Activated CD4-positive, alpha-beta T cell treated with anti-CD3 and anti-CD28 coated beads for 36 hours (primary cell): ENCODE results near the gene CORO1C. TPM values are rescaled to one million over a fixed set of nuclear protein-coding genes. Genes with fewer than 3 reads are reported as not detected.

Experiments used
- ATAC-seq: fragments of 200-7000 bp; cut with Tn5 transposase; one replicate; pipeline ENCODE4 v1.10.0; 2021; ENCODE audit warnings: mild to moderate bottlenecking, moderate library complexity
- CTCF ChIA-PET: fragments of 350-600 bp; sonication (Branson Sonifier 250); formaldehyde crosslinking; loops from one replicate; lab custom pipeline; 2021; ENCODE audit warnings: antibody characterized with exemption; lab: Charles Lee
- POLR2A ChIA-PET: fragments of 350-600 bp; sonication (Branson Sonifier 250); formaldehyde crosslinking; loops from one replicate; lab custom pipeline; 2021; ENCODE audit warnings: antibody characterized with exemption, inconsistent platforms; lab: Charles Lee
- DNase-seq: peaks from one replicate; pipeline ENCODE4 v3.0.0-alpha.2; 2020
- H3K27ac Mint-ChIP-seq: one replicate; pipeline ENCODE4 v1.8.0; 2021; ENCODE audit warnings: mixed read lengths
- H3K27me3 Mint-ChIP-seq: one replicate; pipeline ENCODE4 v1.8.0; 2021; ENCODE audit warnings: mixed read lengths
- H3K36me3 Mint-ChIP-seq: one replicate; pipeline ENCODE4 v1.8.0; 2021; ENCODE audit warnings: low read depth, mixed read lengths
- H3K4me1 Mint-ChIP-seq: one replicate; pipeline ENCODE4 v1.8.0; 2021; ENCODE audit warnings: mixed read lengths
- H3K4me3 Mint-ChIP-seq: one replicate; pipeline ENCODE4 v1.8.0; 2021; ENCODE audit warnings: mild to moderate bottlenecking, moderate library complexity, mixed read lengths
- H3K9me3 Mint-ChIP-seq: one replicate; pipeline ENCODE4 v1.8.0; 2021; ENCODE audit warnings: low read depth, mixed read lengths
- intact Hi-C, 2 experiments: fragments of 100-400 bp; cut with DNase I in 1 of 2; cut with micrococcal nuclease in 1 of 2; formaldehyde crosslinking; loops; one replicate each; pipeline versions ENCODE4 v1.14.2 to v1.15.1; 2022 to 2024; cut with DNase I, micrococcal nuclease
- total RNA-seq, 2 experiments: library from RNA; stranded (reverse); gene quantifications; one replicate each; pipeline ENCODE4 v1.2.3, GENCODE V29; 2021

Gene CORO1C
- total RNA-seq, 2 experiments from 2014 or later = 83.5 to 90.8 TPM

- intact Hi-C loops = no loop called here
- POLR2A ChIA-PET = no interaction called here
- Mint-ChIP-seq H3K4me1 (no peaks in the 10 kb centered on the region), H3K27ac (no peak overlapping the region), H3K36me3 (peaks cover 16% of the 10 kb centered on the region), H3K9me3 (no peaks in the 10 kb centered on the region), H3K4me3 (no peak overlapping the region), H3K27me3 (no peaks in the 10 kb centered on the region)
- ATAC-seq (no peak), DNase-seq (no peak)
- CTCF ChIA-PET = interaction anchor here (2.7 kb wide), 1 partner anchor 9 kb away, joined by 20 read pairs; no protein-coding TSS in a partner anchor
Measured at GRCh38 chr12:108672054-108672453, 59.3 kb downstream of the CORO1C start.

DNA sequence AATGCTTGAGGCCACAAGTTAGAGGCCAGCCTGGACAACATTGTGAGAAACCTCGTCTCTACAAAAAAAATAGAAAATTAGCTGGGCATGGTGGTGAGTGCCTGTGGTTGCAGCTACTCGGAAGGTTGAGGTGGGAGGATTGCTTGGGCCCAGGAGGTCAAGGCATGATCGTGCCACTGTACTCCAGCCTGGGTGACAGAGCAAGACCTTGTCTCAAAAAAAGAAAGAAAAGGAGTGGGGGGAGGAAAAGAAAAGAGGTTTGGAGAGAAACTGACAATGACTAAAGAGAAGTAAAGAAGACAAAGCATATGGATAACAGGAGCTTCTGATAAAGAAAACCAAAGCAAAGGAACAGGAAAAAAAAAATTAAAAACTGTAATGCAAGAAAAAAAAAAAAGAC lies 60.2 kb downstream of the CORO1C start:
- CTCF ChIA-PET = interaction anchor here (0.6 to 1.4 kb wide), 2 partner anchors 25 to 131 kb away, joined by 4 read pairs; no protein-coding TSS in a partner anchor
- intact Hi-C loops = no loop called here
- Mint-ChIP-seq H3K36me3 (peaks cover 11% of the 10 kb centered on the region), H3K27me3 (no peaks in the 10 kb centered on the region), H3K27ac (no peak overlapping the region), H3K4me1 (no peaks in the 10 kb centered on the region), H3K9me3 (no peaks in the 10 kb centered on the region), H3K4me3 (no peak overlapping the region)
- POLR2A ChIA-PET = no interaction called here
- ATAC-seq (no peak), DNase-seq (no peak)

- ChIA-PET CTCF (interaction anchor here (0.9 to 1.4 kb wide), 3 partner anchors 52 to 132 kb away, joined by 3 to 5 read pairs (median 4); no protein-coding TSS in a partner anchor), POLR2A (no interaction called here)
- H3K4me3 Mint-ChIP-seq = no peak overlapping the region
Measured at GRCh38 chr12:108670066-108670631, 61.2 kb downstream of the CORO1C start.

GRCh38 chr12:108668542-108668941 lies 62.8 kb downstream of the CORO1C start:
- DNase-seq (no peak), ATAC-seq (no peak)
- no peaks in the 10 kb centered on the region for H3K27me3 Mint-ChIP-seq
- POLR2A ChIA-PET = interaction anchor here (0.6 to 0.7 kb wide), 2 partner anchors 22 to 101 kb away, joined by 3 to 5 read pairs; no protein-coding TSS in a partner anchor
- no peaks in the 10 kb centered on the region for H3K9me3 Mint-ChIP-seq
- H3K4me3 Mint-ChIP-seq = no peak overlapping the region
- H3K36me3 Mint-ChIP-seq = no peaks in the 10 kb centered on the region
- peaks cover 18% of the 10 kb centered on the region for H3K4me1 Mint-ChIP-seq
- H3K27ac Mint-ChIP-seq = no peak overlapping the region
- intact Hi-C loops = loop anchor here in 1 of 2 experiments (5.0 kb wide), 1 partner anchor 284 kb away; no protein-coding TSS in a partner anchor
- CTCF ChIA-PET = interaction anchor here (0.6 to 7.8 kb wide), 5 partner anchors 8 to 136 kb away, joined by 3 to 281 read pairs (median 3); no protein-coding TSS in a partner anchor

More at GRCh38 chr12:108670066-108670631, 61.2 kb downstream of the CORO1C start:
- Mint-ChIP-seq H3K36me3 (peaks cover 6% of the 10 kb centered on the region), H3K27ac (no peak overlapping the region), H3K9me3 (no peaks in the 10 kb centered on the region), H3K4me1 (peaks cover 4% of the 10 kb centered on the region), H3K27me3 (no peaks in the 10 kb centered on the region)
- DNase-seq (no peak), ATAC-seq (no peak)
- intact Hi-C loops = no loop called here

DNA sequence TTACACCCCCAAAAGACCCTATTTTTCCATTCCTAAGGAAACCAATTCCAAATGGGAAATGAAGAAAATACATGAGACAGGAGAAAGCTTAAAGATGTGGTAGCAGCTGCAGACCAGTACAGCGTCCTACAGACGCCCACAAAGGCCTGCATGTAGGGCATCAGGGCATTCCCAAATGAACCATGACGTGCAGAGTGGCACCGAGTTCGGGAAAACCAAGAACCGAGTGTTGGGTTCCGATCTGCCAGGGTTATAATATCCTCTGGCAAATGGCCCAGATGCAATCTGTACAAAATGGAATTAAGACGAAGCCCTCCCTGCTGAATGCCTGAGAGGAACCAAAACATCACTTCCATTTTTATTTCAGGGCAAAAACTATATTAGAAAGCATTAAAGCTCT lies 63.3 kb downstream of the CORO1C start:
- H3K4me1 Mint-ChIP-seq = peaks cover 22% of the 10 kb centered on the region
- no peak overlapping the region for H3K4me3 Mint-ChIP-seq
- H3K36me3 Mint-ChIP-seq = no peaks in the 10 kb centered on the region
- DNase-seq (no peak), ATAC-seq (no peak)
- H3K27me3 Mint-ChIP-seq = no peaks in the 10 kb centered on the region
- no peaks in the 10 kb centered on the region for H3K9me3 Mint-ChIP-seq
- ChIA-PET POLR2A (interaction anchor here (0.6 to 0.7 kb wide), 2 partner anchors 22 to 102 kb away, joined by 3 to 5 read pairs; no protein-coding TSS in a partner anchor), CTCF (interaction anchor here (0.6 to 7.8 kb wide), 4 partner anchors 20 to 425 kb away, joined by 3 to 281 read pairs (median 3); partner anchors contain the start of gene ALKBH2)
- intact Hi-C loops = loop anchor here in 1 of 2 experiments (5.0 kb wide), 1 partner anchor 284 kb away; no protein-coding TSS in a partner anchor
- H3K27ac Mint-ChIP-seq = no peak overlapping the region

- CTCF ChIA-PET = interaction anchor here (0.6 to 7.8 kb wide), 10 partner anchors 12 to 426 kb away, joined by 3 to 281 read pairs (median 4); partner anchors contain the start of gene ALKBH2
- intact Hi-C loops = loop anchor here in 1 of 2 experiments (5.0 kb wide), 1 partner anchor 285 kb away; no protein-coding TSS in a partner anchor
- no peak for ATAC-seq
- POLR2A ChIA-PET = interaction anchor here (1.1 kb wide), 1 partner anchor 35 kb away, joined by 3 read pairs; no protein-coding TSS in a partner anchor
- Mint-ChIP-seq H3K27me3 (no peaks in the 10 kb centered on the region), H3K27ac (no peak overlapping the region), H3K9me3 (no peaks in the 10 kb centered on the region), H3K4me3 (no peak overlapping the region), H3K36me3 (no peaks in the 10 kb centered on the region), H3K4me1 (peaks cover 25% of the 10 kb centered on the region)
- no peak for DNase-seq
Measured at GRCh38 chr12:108667349-108667748, 64.0 kb downstream of the CORO1C start.

- H3K27ac Mint-ChIP-seq = no peak overlapping the region
- H3K9me3 Mint-ChIP-seq = no peaks in the 10 kb centered on the region
- H3K4me3 Mint-ChIP-seq = no peak overlapping the region
- ChIA-PET POLR2A (interaction anchor here (1.1 kb wide), 1 partner anchor 36 kb away, joined by 3 read pairs; no protein-coding TSS in a partner anchor), CTCF (interaction anchor here (0.5 to 7.8 kb wide), 15 partner anchors 13 to 1351 kb away, joined by 3 to 281 read pairs (median 3); no protein-coding TSS in a partner anchor)
- ATAC-seq (no peak), DNase-seq (no peak)
- intact Hi-C loops = loop anchor here in 1 of 2 experiments (5.0 kb wide), 1 partner anchor 286 kb away; no protein-coding TSS in a partner anchor
- H3K27me3 Mint-ChIP-seq = no peaks in the 10 kb centered on the region
- H3K36me3 Mint-ChIP-seq = no peaks in the 10 kb centered on the region
- H3K4me1 Mint-ChIP-seq = peaks cover 25% of the 10 kb centered on the region
Measured at GRCh38 chr12:108666401-108666881, 64.9 kb downstream of the CORO1C start.

DNA sequence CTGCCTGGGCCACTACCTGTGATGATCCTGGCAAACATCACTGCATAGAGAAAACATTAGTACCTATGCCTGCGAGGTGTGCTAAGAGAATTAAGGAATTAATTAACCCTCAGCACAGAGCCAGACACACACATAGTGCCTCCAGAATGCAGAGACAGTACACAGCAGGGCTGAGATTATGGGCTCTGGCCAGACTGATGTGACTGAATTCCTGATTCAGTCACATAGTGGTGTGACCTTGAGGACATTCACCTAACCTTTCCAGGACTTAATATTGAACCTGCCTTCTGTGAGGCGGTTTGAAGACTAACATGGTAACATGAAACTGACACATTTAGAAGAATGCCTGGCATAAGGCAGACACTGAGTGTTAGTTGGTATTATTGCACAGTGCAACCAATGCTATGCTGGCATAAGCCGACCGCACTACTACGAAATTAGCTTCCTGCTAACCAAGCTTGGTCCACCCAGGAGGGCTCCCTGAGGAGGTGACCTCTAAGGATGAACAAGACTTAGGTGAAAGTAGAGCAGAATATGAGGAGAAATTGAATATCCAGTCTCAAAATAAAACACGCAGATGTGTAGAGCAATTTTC lies 65.6 kb downstream of the CORO1C start:
- no peak overlapping the region for H3K4me3 Mint-ChIP-seq
- no peaks in the 10 kb centered on the region for H3K27me3 Mint-ChIP-seq
- no peak for DNase-seq
- CTCF ChIA-PET = interaction anchor here (0.5 to 7.8 kb wide), 36 partner anchors 11 to 1350 kb away, joined by 3 to 281 read pairs (median 6); no protein-coding TSS in a partner anchor
- POLR2A ChIA-PET = no interaction called here
- H3K36me3 Mint-ChIP-seq = no peaks in the 10 kb centered on the region
- intact Hi-C loops = loop anchor here (1.0 to 5.0 kb wide), 6 partner anchors 24 to 287 kb away; no protein-coding TSS in a partner anchor
- peaks cover 29% of the 10 kb centered on the region for H3K4me1 Mint-ChIP-seq
- no peaks in the 10 kb centered on the region for H3K9me3 Mint-ChIP-seq
- ATAC-seq = no peak
- no peak overlapping the region for H3K27ac Mint-ChIP-seq

- H3K9me3 Mint-ChIP-seq = no peaks in the 10 kb centered on the region
- peaks cover 29% of the 10 kb centered on the region for H3K4me1 Mint-ChIP-seq
- ChIA-PET POLR2A (interaction anchor here (0.6 to 1.0 kb wide), 2 partner anchors 25 to 91 kb away, joined by 3 to 8 read pairs; no protein-coding TSS in a partner anchor), CTCF (interaction anchor here (0.5 to 7.8 kb wide), 67 partner anchors 8 to 491 kb away, joined by 3 to 281 read pairs (median 5); partner anchors contain the start of genes ALKBH2, ISCU, SELPLG and UNG)
- H3K4me3 Mint-ChIP-seq = peak overlapping the region; percentile 18
- peak; percentile 99 for ATAC-seq
- H3K36me3 Mint-ChIP-seq = no peaks in the 10 kb centered on the region
- peak; percentile 91 for DNase-seq
- no peaks in the 10 kb centered on the region for H3K27me3 Mint-ChIP-seq
- H3K27ac Mint-ChIP-seq = peak overlapping the region; percentile 84
- intact Hi-C loops = loop anchor here (1.0 to 5.0 kb wide), 10 partner anchors 25 to 429 kb away; partner anchors contain the start of genes ALKBH2 (in 1 of the 2) and CORO1C (in 1 of the 2)
Measured at GRCh38 chr12:108664338-108665258, 66.7 kb downstream of the CORO1C start.
